Spleen (tissue), 11 donors: ENCODE measurements around the gene BICDL2. TPM values are rescaled to one million over a fixed set of nuclear protein-coding genes. Genes with fewer than 3 reads are reported as not detected.

Source experiments
- DNase-seq: peaks from one replicate; pipeline ENCODE4 v3.0.0-alpha.2; 2020
- H3K27ac ChIP-seq, 8 donors: fragments of 200-600 bp; sonication (generic) in 7 of 8; 1 replicate in 4 of 8; 2 replicates in 4 of 8; pipeline versions ENCODE4 v1.5.0 to v1.8.0; 2016 to 2021; ENCODE audit warnings: inconsistent platforms in 4 of 8, mild to moderate bottlenecking in 4 of 8, moderate library complexity in 1 of 8
- H3K27me3 ChIP-seq, 7 donors: fragments of 200-600 bp; sonication (generic) in 6 of 7; replicated peaks in 1 of 7; 1 replicate in 4 of 7; 2 replicates in 3 of 7; pipeline versions ENCODE4 v1.5.0 to v1.8.0; 2016 to 2021; ENCODE audit warnings: inconsistent platforms in 3 of 7, mild to moderate bottlenecking in 1 of 7
- H3K36me3 ChIP-seq, 6 donors: fragments of 200-600 bp; sonication (generic) in 5 of 6; 1 replicate in 4 of 6; 2 replicates in 2 of 6; pipeline versions ENCODE4 v1.5.0 to v1.8.0; 2016 to 2021; ENCODE audit warnings: inconsistent platforms in 2 of 6
- H3K4me1 ChIP-seq, 6 donors: fragments of 200-600 bp; sonication (generic) in 5 of 6; 1 replicate in 3 of 6; 2 replicates in 3 of 6; pipeline versions ENCODE4 v1.5.0 to v1.8.0; 2016 to 2021; ENCODE audit warnings: inconsistent platforms in 3 of 6
- H3K4me3 ChIP-seq, 8 donors: fragments of 200-600 bp; sonication (generic) in 7 of 8; 1 replicate in 4 of 8; 2 replicates in 4 of 8; pipeline versions ENCODE4 v1.5.0 to v1.8.0; 2016 to 2021; ENCODE audit warnings: inconsistent platforms in 4 of 8, mild to moderate bottlenecking in 4 of 8, moderate library complexity in 2 of 8
- H3K9me3 ChIP-seq, 8 donors: fragments of 200-600 bp; sonication (generic) in 7 of 8; 1 replicate in 4 of 8; 2 replicates in 4 of 8; pipeline versions ENCODE4 v1.5.0 to v1.8.0; 2016 to 2021; ENCODE audit warnings: inconsistent platforms in 4 of 8
- POLR2A ChIP-seq, 3 donors: fragments of 450-650 bp; IDR thresholded peaks; one replicate each; pipeline ENCODE4 v1.5.1; 2017; ENCODE audit warnings: antibody characterized with exemption in 3 of 3, mild to moderate bottlenecking in 1 of 3
- POLR2AphosphoS5 ChIP-seq, 3 donors: sonication (generic); formaldehyde crosslinking; IDR thresholded peaks; one replicate each; pipeline ENCODE4 v1.5.1; 2017; ENCODE audit warnings: antibody characterized with exemption in 3 of 3
- WGBS, 5 donors: extraction: QIAGEN DNeasy Blood & Tissue Kit in 3 of 5; methylation state at CpG; one replicate each; pipeline versions ENCODE4 v1.1.5 to v1.1.7; 2013 to 2018; 5-methylcytosine and 5-hydroxymethylcytosine counted together
- intact Hi-C: fragments of 100-400 bp; cut with DNase I; formaldehyde crosslinking; loops from one replicate; pipeline ENCODE4 v1.15.0; 2023; ENCODE audit warnings: low total_unique reads
- polyA plus RNA-seq, 3 donors: library from polyadenylated mRNA; stranded (reverse); fragments of 200-250 nt; gene quantifications; one replicate each; pipeline ENCODE4 v1.2.1, GENCODE V29; 2013
- total RNA-seq, 7 donors: library from RNA; depleted of rRNA in 3 of 7; stranded (reverse); fragments of >200 nt in 3 of 7; fragmentation: NEBNext Ultra II Directional in 4 of 7; extraction: Animal tissue kit (Norgen Biotek cat#: 25700) in 4 of 7; gene quantifications; one replicate each; pipeline versions ENCODE4 v1.1.0 to v1.2.1, GENCODE V29; 2016 to 2021
- TF ChIP-seq, protein P1 (sequence below), 11 experiments: fragments of 200-600 bp in 7 of 11; fragments of 450-650 bp in 4 of 11; sonication (generic) in 4 of 11; IDR thresholded peaks in 8 of 11; conservative IDR thresholded peaks in 3 of 11; 1 replicate in 7 of 11; 2 replicates in 4 of 11; pipeline versions ENCODE4 v1.4.0 to v1.8.0; 2016 to 2021; ENCODE audit warnings: antibody characterized with exemption in 11 of 11, inconsistent platforms in 4 of 11, mild to moderate bottlenecking in 1 of 11
- donor health status: healthy with polysubstance abuse.
- donor health status: DM: no; HTN: no; CAD: no; lungs with moderate emphysema.
- donor health status: DM: no; HTN: no; CAD: no.
- donor health status: Bipolar disorder and iron deficiency.
- donor health status: healthy.
- donor health status: DM: no; HTN: no; CAD: no.
- donor health status: DM: yes; HTN: yes; CAD: no.

BICDL2 gene
- total and polyA plus RNA-seq, 10 donors: 0.03 to 0.77 (median 0.30) TPM; not detected in 3

DNA sequence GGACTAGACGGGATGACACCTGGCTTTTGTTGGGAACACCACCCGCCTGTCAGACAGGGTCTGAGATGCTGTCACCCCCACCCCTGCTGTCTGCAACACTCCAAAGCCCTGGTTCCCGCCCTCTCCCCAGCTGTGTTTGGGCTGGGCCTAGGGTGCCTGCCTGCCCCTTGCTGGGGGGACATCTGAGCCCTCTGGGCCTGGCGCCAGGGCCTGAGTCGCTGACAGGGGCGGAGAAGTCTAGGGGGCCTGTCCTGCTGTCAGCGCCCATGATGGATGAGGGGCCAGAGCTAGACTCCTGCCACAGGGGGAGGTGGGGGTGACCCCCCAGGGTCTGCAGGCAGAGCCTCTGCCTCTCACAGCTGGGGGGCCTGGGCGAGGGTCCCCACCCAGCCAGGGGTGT is 48.9 kb downstream of the BICDL2 start:
- TF ChIP-seq, protein P1, sequence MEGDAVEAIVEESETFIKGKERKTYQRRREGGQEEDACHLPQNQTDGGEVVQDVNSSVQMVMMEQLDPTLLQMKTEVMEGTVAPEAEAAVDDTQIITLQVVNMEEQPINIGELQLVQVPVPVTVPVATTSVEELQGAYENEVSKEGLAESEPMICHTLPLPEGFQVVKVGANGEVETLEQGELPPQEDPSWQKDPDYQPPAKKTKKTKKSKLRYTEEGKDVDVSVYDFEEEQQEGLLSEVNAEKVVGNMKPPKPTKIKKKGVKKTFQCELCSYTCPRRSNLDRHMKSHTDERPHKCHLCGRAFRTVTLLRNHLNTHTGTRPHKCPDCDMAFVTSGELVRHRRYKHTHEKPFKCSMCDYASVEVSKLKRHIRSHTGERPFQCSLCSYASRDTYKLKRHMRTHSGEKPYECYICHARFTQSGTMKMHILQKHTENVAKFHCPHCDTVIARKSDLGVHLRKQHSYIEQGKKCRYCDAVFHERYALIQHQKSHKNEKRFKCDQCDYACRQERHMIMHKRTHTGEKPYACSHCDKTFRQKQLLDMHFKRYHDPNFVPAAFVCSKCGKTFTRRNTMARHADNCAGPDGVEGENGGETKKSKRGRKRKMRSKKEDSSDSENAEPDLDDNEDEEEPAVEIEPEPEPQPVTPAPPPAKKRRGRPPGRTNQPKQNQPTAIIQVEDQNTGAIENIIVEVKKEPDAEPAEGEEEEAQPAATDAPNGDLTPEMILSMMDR (IDR thresholded peaks at IDR 0.05 in 8 of 11, conservative IDR thresholded peaks at IDR 0.05 in 3 of 11): no peak
- Histone ChIP-seq H3K9me3 (no peaks in the 10 kb centered on the region), H3K4me3 (no peak overlapping the region), H3K4me1 (peaks cover 8 to 36% (median 16%) of the 10 kb centered on the region in 6 donors), H3K36me3 (no peaks in the 10 kb centered on the region), H3K27me3 (peaks cover 0 to 53% (median 3%) of the 10 kb centered on the region in 7 donors), H3K27ac (no peak overlapping the region)
- intact Hi-C loops: no loop called here
- DNase-seq: no peak
- 75 to 89% (median 82%) methylated on average over 6 to 8 of the region's 8 CpGs; no CpG with 5 or more reads in 1 of the 5 donors for WGBS, 5 donors

DNA sequence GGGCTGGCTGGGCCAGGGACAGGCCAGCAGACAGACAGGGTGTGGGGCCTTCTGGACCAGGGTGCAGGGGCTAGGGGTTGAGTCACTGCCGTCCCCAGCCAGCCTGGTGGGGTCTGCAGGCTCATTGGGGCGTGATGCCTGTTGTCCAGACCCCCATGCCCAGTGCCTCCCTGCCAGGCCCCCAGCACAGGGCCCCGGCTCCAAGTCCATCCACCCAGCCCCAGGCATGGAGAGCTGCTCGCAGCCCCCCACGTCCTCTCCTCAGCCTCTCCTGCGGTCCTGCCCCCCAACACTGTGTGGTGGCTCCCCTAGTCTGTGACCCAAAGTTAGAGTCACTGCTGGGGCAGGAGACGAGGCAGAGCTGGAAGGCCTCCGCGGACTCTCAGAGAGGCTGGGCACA is 49.5 kb downstream of the BICDL2 start:
- WGBS, 5 donors: 77 to 92% (median 90%) methylated on average over 7 to 9 of the region's 9 CpGs
- H3K4me3 ChIP-seq: no peak overlapping the region
- H3K4me1 ChIP-seq: peaks cover 8 to 36% (median 16%) of the 10 kb centered on the region in 6 donors
- TF ChIP-seq POLR2AphosphoS5 (IDR thresholded peaks at IDR 0.05): no peak
- TF ChIP-seq POLR2A (IDR thresholded peaks at IDR 0.05): no peak
- TF ChIP-seq, protein P1 (IDR thresholded peaks at IDR 0.05 in 8 of 11, conservative IDR thresholded peaks at IDR 0.05 in 3 of 11): no peak
- H3K27ac ChIP-seq: no peak overlapping the region
- no peaks in the 10 kb centered on the region for H3K9me3 ChIP-seq
- H3K36me3 ChIP-seq: no peaks in the 10 kb centered on the region
- intact Hi-C loops: no loop called here
- no peak for DNase-seq
- H3K27me3 ChIP-seq: peaks cover 0 to 53% (median 3%) of the 10 kb centered on the region in 7 donors

DNA sequence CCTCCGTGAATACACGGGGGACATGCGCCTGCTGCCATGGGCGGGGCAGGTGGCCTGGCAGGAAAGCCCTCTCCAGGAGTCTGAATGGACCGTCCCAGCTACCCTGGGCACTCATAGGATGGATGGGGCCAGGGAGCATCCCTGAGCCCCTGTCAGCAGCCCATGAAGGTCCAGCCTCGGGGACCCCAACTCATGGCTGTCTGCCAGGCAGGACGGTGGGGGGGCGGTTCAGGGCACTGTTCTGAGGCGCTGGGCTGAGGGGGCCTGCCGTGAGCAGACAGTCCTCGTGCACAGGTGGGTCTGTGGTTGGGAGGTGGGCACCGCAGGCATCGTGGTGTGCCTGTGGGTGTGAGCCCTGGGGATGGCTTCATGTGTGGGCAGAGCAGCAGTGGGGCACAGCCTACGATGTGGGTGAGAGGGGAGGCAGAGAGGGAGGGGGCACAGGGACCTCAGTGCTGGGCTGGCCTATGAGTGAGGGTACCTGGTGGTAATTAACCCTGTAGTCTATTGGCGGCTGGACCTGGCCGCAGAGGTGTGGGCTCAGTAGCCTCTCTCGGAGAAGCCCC is 50.0 kb downstream of the BICDL2 start:
- intact Hi-C loops: no loop called here
- WGBS, 5 donors: 65 to 78% (median 75%) methylated on average over 11 to 17 of the region's 17 CpGs
- TF ChIP-seq POLR2A (IDR thresholded peaks at IDR 0.05) (no peak), POLR2AphosphoS5 (IDR thresholded peaks at IDR 0.05) (no peak)
- TF ChIP-seq, protein P1 (IDR thresholded peaks at IDR 0.05 in 8 of 11, conservative IDR thresholded peaks at IDR 0.05 in 3 of 11): no peak

DNA sequence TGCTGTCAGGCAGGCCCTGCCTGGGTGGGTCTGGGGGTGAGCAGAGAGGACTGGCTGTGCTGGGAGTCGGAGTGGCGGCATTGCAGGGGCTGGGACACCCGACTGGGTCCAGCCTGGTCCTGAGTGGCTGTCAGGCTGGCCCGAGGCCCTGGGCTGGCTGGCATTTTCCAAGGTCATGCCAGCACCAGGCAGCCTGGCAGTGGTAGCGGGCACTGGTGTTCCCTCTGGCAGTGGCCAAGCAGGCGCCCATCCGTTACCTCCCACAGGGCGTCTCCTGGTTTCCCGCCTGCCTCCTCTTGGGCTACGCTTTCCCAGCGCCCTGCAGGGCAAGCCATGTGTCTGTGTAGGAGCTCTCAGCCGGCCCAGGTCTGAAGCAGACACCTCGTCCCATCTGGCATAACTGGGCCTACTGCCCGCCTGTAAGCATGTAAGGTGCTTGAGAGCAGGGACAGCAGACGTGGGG is 50.8 kb downstream of the BICDL2 start:
- 75 to 82% (median 78%) methylated on average over 10 to 15 of the region's 15 CpGs for WGBS, 5 donors
- Histone ChIP-seq H3K4me1 (peaks cover 13 to 47% (median 23%) of the 10 kb centered on the region in 6 donors), H3K27me3 (peaks cover 0 to 53% (median 3%) of the 10 kb centered on the region in 7 donors), H3K4me3 (no peak overlapping the region), H3K9me3 (no peaks in the 10 kb centered on the region), H3K36me3 (no peaks in the 10 kb centered on the region), H3K27ac (no peak overlapping the region)
- no peak for TF ChIP-seq POLR2A (IDR thresholded peaks at IDR 0.05)
- TF ChIP-seq, protein P1 (IDR thresholded peaks at IDR 0.05 in 8 of 11, conservative IDR thresholded peaks at IDR 0.05 in 3 of 11): no peak
- TF ChIP-seq POLR2AphosphoS5 (IDR thresholded peaks at IDR 0.05): no peak
- no peak for DNase-seq
- intact Hi-C loops: no loop called here

More for the DNA sequence above, 50.0 kb downstream of the BICDL2 start:
- peaks cover 8 to 39% (median 16%) of the 10 kb centered on the region in 6 donors for H3K4me1 ChIP-seq
- H3K9me3 ChIP-seq: no peaks in the 10 kb centered on the region
- no peak overlapping the region for H3K4me3 ChIP-seq
- no peak overlapping the region for H3K27ac ChIP-seq
- no peak for DNase-seq
- H3K36me3 ChIP-seq: no peaks in the 10 kb centered on the region
- peaks cover 0 to 53% (median 3%) of the 10 kb centered on the region in 7 donors for H3K27me3 ChIP-seq
